PC-3 (cell line): ENCODE data around the gene IFNGR2.

Experiments used
- EZH2 ChIP-seq: fragments of 300-600 bp; sonication (generic); IDR thresholded peaks from one replicate; pipeline ENCODE4 v1.6.1; 2017; ENCODE audit warnings: antibody characterized with exemption, mild to moderate bottlenecking, low read length; ENCODE audit not compliant: unreplicated experiment
- TF ChIP-seq, protein P1 (sequence below): fragments of 300-600 bp; sonication (generic); conservative IDR thresholded peaks from 2 replicates; pipeline ENCODE4 v1.5.1; 2017; ENCODE audit warnings: antibody characterized with exemption, low read depth, mild to moderate bottlenecking, low read length

DNA sequence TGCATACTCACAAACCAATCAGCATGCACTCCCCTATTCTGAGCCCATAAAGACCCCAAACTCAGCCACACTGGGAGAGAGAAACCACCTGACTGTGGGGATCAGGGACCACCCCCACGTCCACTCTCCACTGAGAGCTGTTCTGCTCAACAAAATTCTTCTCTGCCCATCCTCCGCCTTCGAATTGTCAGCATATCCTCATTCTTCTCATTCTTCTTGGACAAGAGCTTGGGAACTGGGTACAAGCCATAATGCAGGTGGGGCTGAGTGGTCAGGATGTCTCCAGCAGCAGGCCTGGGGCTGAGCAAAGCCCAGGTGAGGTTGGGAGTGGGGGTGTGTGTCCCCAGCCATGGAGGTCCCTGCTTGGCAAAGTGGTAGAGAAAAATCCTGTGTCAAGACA lies 34.6 kb upstream of the IFNGR2 start:
- TF ChIP-seq, protein P1, sequence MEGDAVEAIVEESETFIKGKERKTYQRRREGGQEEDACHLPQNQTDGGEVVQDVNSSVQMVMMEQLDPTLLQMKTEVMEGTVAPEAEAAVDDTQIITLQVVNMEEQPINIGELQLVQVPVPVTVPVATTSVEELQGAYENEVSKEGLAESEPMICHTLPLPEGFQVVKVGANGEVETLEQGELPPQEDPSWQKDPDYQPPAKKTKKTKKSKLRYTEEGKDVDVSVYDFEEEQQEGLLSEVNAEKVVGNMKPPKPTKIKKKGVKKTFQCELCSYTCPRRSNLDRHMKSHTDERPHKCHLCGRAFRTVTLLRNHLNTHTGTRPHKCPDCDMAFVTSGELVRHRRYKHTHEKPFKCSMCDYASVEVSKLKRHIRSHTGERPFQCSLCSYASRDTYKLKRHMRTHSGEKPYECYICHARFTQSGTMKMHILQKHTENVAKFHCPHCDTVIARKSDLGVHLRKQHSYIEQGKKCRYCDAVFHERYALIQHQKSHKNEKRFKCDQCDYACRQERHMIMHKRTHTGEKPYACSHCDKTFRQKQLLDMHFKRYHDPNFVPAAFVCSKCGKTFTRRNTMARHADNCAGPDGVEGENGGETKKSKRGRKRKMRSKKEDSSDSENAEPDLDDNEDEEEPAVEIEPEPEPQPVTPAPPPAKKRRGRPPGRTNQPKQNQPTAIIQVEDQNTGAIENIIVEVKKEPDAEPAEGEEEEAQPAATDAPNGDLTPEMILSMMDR, result no peak
- TF ChIP-seq EZH2, result no peak
